SU-DHL-6 (cell line): Measurements from ENCODE around the gene TANC2.

Source experiments
- EZH2phosphoT487 ChIP-seq: fragments of 200-600 bp; sonication (generic), shearing (Covaris generic); conservative IDR thresholded peaks from 2 replicates; pipeline ENCODE4 v1.6.1; 2018; ENCODE audit warnings: mild to moderate bottlenecking, antibody characterized with exemption, low read length, moderate library complexity, mixed read lengths
- TF ChIP-seq, protein P1 (sequence below): fragments of 200-600 bp; sonication (generic); IDR thresholded peaks from one replicate; pipeline ENCODE4 v1.5.1; 2017; ENCODE audit warnings: antibody characterized with exemption, mild to moderate bottlenecking, low read length, moderate library complexity; ENCODE audit not compliant: insufficient read depth, poor library complexity, severe bottlenecking

DNA sequence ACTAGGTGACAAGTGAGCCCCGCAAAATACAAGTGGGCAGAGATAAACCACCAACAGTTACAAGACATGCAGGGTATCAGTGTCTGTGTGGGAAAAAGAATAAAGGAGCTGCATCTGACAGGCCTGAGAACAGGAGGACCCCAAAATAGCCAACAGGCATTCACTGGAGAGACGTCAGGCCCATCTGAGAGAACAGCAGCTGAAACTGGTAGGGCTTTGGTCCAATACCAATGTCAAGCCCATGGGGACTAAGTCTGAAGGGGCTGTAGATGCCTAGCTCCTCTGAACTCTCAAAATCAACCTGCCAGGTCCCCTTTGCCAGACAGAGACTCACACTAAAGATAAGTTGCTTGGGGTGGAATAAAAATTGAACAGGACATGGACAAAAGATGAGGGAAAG lies 30.5 kb upstream of the TANC2 start:
- TF ChIP-seq, protein P1, sequence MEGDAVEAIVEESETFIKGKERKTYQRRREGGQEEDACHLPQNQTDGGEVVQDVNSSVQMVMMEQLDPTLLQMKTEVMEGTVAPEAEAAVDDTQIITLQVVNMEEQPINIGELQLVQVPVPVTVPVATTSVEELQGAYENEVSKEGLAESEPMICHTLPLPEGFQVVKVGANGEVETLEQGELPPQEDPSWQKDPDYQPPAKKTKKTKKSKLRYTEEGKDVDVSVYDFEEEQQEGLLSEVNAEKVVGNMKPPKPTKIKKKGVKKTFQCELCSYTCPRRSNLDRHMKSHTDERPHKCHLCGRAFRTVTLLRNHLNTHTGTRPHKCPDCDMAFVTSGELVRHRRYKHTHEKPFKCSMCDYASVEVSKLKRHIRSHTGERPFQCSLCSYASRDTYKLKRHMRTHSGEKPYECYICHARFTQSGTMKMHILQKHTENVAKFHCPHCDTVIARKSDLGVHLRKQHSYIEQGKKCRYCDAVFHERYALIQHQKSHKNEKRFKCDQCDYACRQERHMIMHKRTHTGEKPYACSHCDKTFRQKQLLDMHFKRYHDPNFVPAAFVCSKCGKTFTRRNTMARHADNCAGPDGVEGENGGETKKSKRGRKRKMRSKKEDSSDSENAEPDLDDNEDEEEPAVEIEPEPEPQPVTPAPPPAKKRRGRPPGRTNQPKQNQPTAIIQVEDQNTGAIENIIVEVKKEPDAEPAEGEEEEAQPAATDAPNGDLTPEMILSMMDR = no peak
- no peak for TF ChIP-seq EZH2phosphoT487
